ENCODE data around the gene VCAN. TPM values are rescaled to one million over a fixed set of nuclear protein-coding genes. Genes with fewer than 3 reads are reported as not detected.

Gene VCAN
- total and polyA plus RNA-seq, 2 of the 8 experiments (the other 6 are each of a cell fraction or from before 2014, with no cell fraction given): 146 to 404 TPM

DNA sequence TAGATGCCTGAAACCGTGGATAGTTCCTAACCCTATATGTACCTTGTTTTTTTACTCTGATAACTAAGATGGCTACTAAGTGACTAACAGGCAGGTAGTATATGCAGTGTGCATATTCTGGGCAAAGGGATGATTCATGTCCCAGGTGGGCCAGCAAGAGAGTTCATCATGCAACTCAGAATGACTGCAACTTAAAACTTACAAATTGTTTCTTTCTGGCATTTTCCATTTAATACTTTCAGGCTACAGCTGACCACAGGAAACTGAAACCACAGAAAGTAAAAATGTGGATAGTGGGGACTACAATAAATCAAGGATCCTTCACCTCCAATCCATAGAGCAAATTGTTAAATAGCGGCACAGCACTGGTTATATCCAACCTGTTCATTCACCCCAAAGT lies 30.7 kb upstream of the VCAN start:
- H3K4me3 ChIP-seq (ENCODE audit: extremely low read depth in 1 of 4, insufficient read depth in 2 of 4, low read depth in 3 of 4, low read length in 4 of 4): no peak overlapping the region
- H2BK5ac ChIP-seq (ENCODE audit: low read depth, low read length): no peak overlapping the region
- H4K8ac ChIP-seq (ENCODE audit: extremely low read depth, insufficient read depth, low read length): no peak overlapping the region
- no peaks in the 10 kb centered on the region for H3K79me2 ChIP-seq (ENCODE audit: control insufficient read depth in 1 of 2, insufficient read depth in 2 of 2, low read length in 2 of 2)
- no peak overlapping the region for H2BK20ac ChIP-seq (ENCODE audit: low read length)
- no peak overlapping the region for H4K91ac ChIP-seq (replicated peaks; ENCODE audit: insufficient read length, low read length)
- ChIA-PET CTCF (ENCODE audit: partially characterized antibody) (interaction anchor here (1.0 kb wide), 1 partner anchor 11 kb away, joined by 3 read pairs; no protein-coding TSS in a partner anchor), POLR2A (ENCODE audit: partially characterized antibody) (no interaction called here)
- no peak overlapping the region for H2BK12ac ChIP-seq (ENCODE audit: low read depth, low read length)
- no peak overlapping the region for H3K14ac ChIP-seq (ENCODE audit: insufficient read length)
- no peak overlapping the region for H2AFZ ChIP-seq (ENCODE audit: low read length)
- H3K4me2 ChIP-seq (ENCODE audit: insufficient read depth in 1 of 2, low read depth in 2 of 2, low read length in 2 of 2): no peak overlapping the region
- H3K18ac ChIP-seq (ENCODE audit: extremely low read depth, low read length): no peak overlapping the region
- H3K79me1 ChIP-seq (ENCODE audit: low read depth, low read length): no peaks in the 10 kb centered on the region
- H3K36me3 ChIP-seq (ENCODE audit: control insufficient read depth in 2 of 4, insufficient read depth in 4 of 4, low read length in 3 of 4): no peaks in the 10 kb centered on the region
- no peaks in the 10 kb centered on the region for H3K27me3 ChIP-seq (replicated peaks in 1 of 4; ENCODE audit: control insufficient read depth in 3 of 4, extremely low read depth in 1 of 4, insufficient read depth in 3 of 4, low read length in 3 of 4)
- H3K9me3 ChIP-seq (ENCODE audit: insufficient read depth in 2 of 2, low read depth in 1 of 2, low read length in 1 of 2): peaks cover 5 to 7% of the 10 kb centered on the region in 2 experiments; a peak in 1 of 4 replicates
- H3K4ac ChIP-seq (replicated peaks; ENCODE audit: insufficient read length, low read depth, low read length): no peak overlapping the region
- WGBS, 2 experiments (ENCODE audit: extremely low coverage in 1 of 2, insufficient coverage in 1 of 2, insufficient read length in 1 of 2, insufficient replicate concordance in 2 of 2, low coverage in 1 of 2, low lambda C conversion rate in 2 of 2, missing lambda C conversion rate in 1 of 2): 96% methylated on average over 2 of the region's 2 CpGs; no CpG with 5 or more reads in 1 of the 2 experiments
- no peak for DNase-seq (ENCODE audit: low read depth in 1 of 2, low spot score in 2 of 2)
- no peak overlapping the region for H3K56ac ChIP-seq (replicated peaks; ENCODE audit: insufficient read length, low read depth, low read length)
- no peak overlapping the region for H4K5ac ChIP-seq (ENCODE audit: insufficient read length, low read depth, low read length)
- no peaks in the 10 kb centered on the region for H3K23me2 ChIP-seq (ENCODE audit: low read depth, low read length)
- H2AK5ac ChIP-seq (ENCODE audit: low read depth, low read length): no peak overlapping the region
- H3K27ac ChIP-seq (ENCODE audit: low read depth, low read length): no peak overlapping the region
- H4K20me1 ChIP-seq (replicated peaks in 1 of 2; ENCODE audit: control insufficient read depth in 1 of 2, insufficient read depth in 2 of 2, low read length in 2 of 2): no peaks in the 10 kb centered on the region
- H3K4me1 ChIP-seq (replicated peaks in 1 of 4; ENCODE audit: control insufficient read depth in 3 of 4, insufficient read depth in 4 of 4, low read length in 3 of 4): no peaks in the 10 kb centered on the region
- no peak overlapping the region for H2BK15ac ChIP-seq (ENCODE audit: low read length)
- H3K9ac ChIP-seq (replicated peaks in 1 of 4; ENCODE audit: extremely low read depth in 1 of 4, low read depth in 3 of 4, low read length in 3 of 4): no peak overlapping the region
- no peak overlapping the region for H2BK120ac ChIP-seq (replicated peaks; ENCODE audit: low read depth, low read length)
- no peak for FAIRE-seq
- no peak overlapping the region for H3K23ac ChIP-seq (ENCODE audit: insufficient read length)

Measured in H1 (cell line).